Common myeloid progenitor, CD34-positive (primary cell): Measurements from ENCODE around the gene ROCK2.

Source experiments
- CTCF ChIA-PET: fragments of 350-600 bp; sonication (Branson Sonifier 250); formaldehyde crosslinking; loops from one replicate; lab custom pipeline; 2021; ENCODE audit warnings: antibody characterized with exemption; lab: Charles Lee
- POLR2A ChIA-PET: fragments of 350-600 bp; sonication (Branson Sonifier 250); formaldehyde crosslinking; loops from one replicate; lab custom pipeline; 2021; ENCODE audit warnings: antibody characterized with exemption; lab: Charles Lee
- DNase-seq, 3 donors: peaks; one replicate each; pipeline versions ENCODE4 v3.0.0 to v3.0.0-alpha.2; 2013
- H3K27ac ChIP-seq, 2 experiments: 1 replicate in 1 of 2; 2 replicates in 1 of 2; pipeline ENCODE4 v1.7.0; 2013; ENCODE audit warnings: inconsistent platforms in 2 of 2, low read length in 2 of 2, mild to moderate bottlenecking in 2 of 2, low read depth in 1 of 2, moderate library complexity in 1 of 2; ENCODE audit not compliant: severe bottlenecking in 2 of 2, insufficient read depth in 1 of 2, poor library complexity in 1 of 2
- H3K27me3 ChIP-seq, 5 experiments: replicated peaks in 2 of 5; 1 replicate in 3 of 5; 2 replicates in 2 of 5; pipeline versions ENCODE4 v1.6.1 to v1.7.0; 2013; ENCODE audit warnings: low read length in 4 of 5, mild to moderate bottlenecking in 2 of 5, moderate library complexity in 2 of 5, inconsistent platforms in 1 of 5; ENCODE audit not compliant: insufficient read depth in 5 of 5, control insufficient read depth in 4 of 5
- H3K36me3 ChIP-seq, 4 experiments: 1 replicate in 2 of 4; 2 replicates in 2 of 4; pipeline versions ENCODE4 v1.6.1 to v1.7.0; 2013; ENCODE audit warnings: low read length in 3 of 4, control low read depth in 1 of 4, mild to moderate bottlenecking in 1 of 4; ENCODE audit not compliant: control insufficient read depth in 4 of 4, insufficient read depth in 4 of 4
- H3K4me1 ChIP-seq, 4 experiments: 1 replicate in 3 of 4; 2 replicates in 1 of 4; pipeline versions ENCODE4 v1.6.1 to v1.7.1; 2013; ENCODE audit warnings: low read length in 3 of 4, mild to moderate bottlenecking in 3 of 4, control low read depth in 1 of 4, inconsistent platforms in 1 of 4, moderate library complexity in 1 of 4; ENCODE audit not compliant: control insufficient read depth in 4 of 4, insufficient read depth in 4 of 4; ENCODE audit errors: control extremely low read depth in 1 of 4
- H3K4me3 ChIP-seq, 7 experiments: 1 replicate in 4 of 7; 2 replicates in 3 of 7; pipeline versions ENCODE4 v1.5.1 to v1.7.0; 2013; ENCODE audit warnings: mild to moderate bottlenecking in 7 of 7, low read length in 6 of 7, moderate library complexity in 6 of 7, inconsistent platforms in 2 of 7, low read depth in 2 of 7, control low read depth in 1 of 7; ENCODE audit not compliant: insufficient read depth in 4 of 7, control insufficient read depth in 1 of 7; ENCODE audit errors: extremely low read depth in 1 of 7
- H3K9me3 ChIP-seq, 5 experiments: 1 replicate in 4 of 5; 2 replicates in 1 of 5; pipeline versions ENCODE4 v1.6.1 to v1.7.1; 2013; ENCODE audit warnings: low read length in 4 of 5, mild to moderate bottlenecking in 2 of 5, inconsistent platforms in 1 of 5, low read depth in 1 of 5, moderate library complexity in 1 of 5; ENCODE audit not compliant: control insufficient read depth in 4 of 5, insufficient read depth in 2 of 5; ENCODE audit errors: control extremely low read depth in 1 of 5
- WGBS: methylation state at CpG from one replicate; pipeline ENCODE4 v1.1.5; 2013; ENCODE audit not compliant: insufficient coverage; 5-methylcytosine and 5-hydroxymethylcytosine counted together

The ROCK2 gene

DNA sequence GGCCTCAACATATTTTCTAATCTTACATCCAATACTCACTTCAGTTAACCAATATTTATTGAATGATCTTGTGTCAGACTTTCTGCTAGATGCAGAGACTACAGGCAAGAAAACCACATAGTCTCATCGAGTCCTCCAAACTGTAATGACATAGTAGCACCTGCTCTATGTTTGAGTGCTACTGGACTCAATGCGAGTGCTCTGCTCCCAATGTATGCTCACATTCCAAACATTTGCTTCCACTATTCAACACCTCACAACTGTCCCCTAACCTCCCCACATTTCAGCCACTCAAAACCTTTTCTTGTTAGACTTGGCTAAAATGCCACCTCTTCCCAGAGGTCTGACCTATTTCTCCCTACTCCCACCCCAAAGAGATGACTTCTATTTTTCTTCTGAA is 124.0 kb downstream of the ROCK2 start:
- ChIA-PET CTCF (interaction anchor here (1.5 kb wide), 1 partner anchor 88 kb away, joined by 4 read pairs; a partner anchor contains a TSS), POLR2A (no interaction called here)
- no peaks in the 10 kb centered on the region for H3K27me3 ChIP-seq
- H3K4me3 ChIP-seq, result no peak overlapping the region
- no peaks in the 10 kb centered on the region for H3K4me1 ChIP-seq
- 100% methylated on average over 2 of the region's 2 CpGs for WGBS
- no peaks in the 10 kb centered on the region for H3K9me3 ChIP-seq
- H3K36me3 ChIP-seq, result peaks cover 8 to 29% (median 11%) of the 10 kb centered on the region in 4 experiments
- DNase-seq, result no peak
- H3K27ac ChIP-seq, result no peak overlapping the region

DNA sequence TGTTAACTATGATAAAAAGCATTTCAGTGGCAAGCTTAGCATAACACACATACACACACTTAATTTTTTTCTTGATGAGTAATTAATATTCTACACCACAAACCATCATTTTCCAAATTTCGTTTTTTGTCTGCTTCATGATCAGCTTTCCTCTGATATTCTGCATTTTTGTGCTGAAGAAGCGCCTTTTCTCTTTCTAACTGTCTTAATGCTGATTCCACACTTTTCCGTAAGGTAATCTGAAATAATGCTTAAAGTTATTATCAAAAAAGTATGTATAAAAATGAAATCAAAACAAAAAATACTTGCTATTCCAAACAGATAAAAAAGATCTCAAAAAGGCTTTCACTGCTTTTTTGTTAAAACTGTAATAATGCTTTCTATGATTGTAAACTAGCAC is 129.0 kb downstream of the ROCK2 start:
- Histone ChIP-seq H3K27me3 (no peaks in the 10 kb centered on the region), H3K36me3 (peaks cover 19 to 44% (median 30%) of the 10 kb centered on the region in 4 experiments), H3K4me3 (no peak overlapping the region), H3K9me3 (no peaks in the 10 kb centered on the region), H3K27ac (no peak overlapping the region), H3K4me1 (no peaks in the 10 kb centered on the region)
- DNase-seq, result no peak
- POLR2A ChIA-PET, result no interaction called here
- no CpG with 5 or more reads among the region's 3 CpGs for WGBS
- CTCF ChIA-PET, result no interaction called here

DNA sequence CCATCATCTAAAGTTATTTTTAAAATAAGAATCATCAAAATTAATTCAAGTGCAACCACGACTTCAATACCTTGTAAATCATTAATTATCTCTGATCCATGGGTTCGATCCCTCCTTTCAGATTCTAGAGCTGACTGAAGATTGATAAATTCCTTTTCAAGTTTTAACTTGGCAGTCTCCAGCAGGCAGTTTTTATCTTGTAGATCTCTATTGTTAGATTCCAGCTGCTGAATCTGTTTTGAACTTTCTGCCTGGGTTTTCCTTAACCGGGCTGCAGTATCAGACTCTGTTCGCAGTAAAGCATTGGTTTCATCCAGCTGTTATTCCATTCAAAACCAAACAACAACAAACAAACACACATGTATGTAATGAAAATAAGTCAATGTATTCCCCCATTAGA is 129.7 kb downstream of the ROCK2 start:
- ChIA-PET POLR2A (no interaction called here), CTCF (no interaction called here)
- Histone ChIP-seq H3K27ac (no peak overlapping the region), H3K4me1 (no peaks in the 10 kb centered on the region), H3K9me3 (no peaks in the 10 kb centered on the region), H3K36me3 (peaks cover 20 to 40% (median 28%) of the 10 kb centered on the region in 4 experiments), H3K27me3 (no peaks in the 10 kb centered on the region), H3K4me3 (no peak overlapping the region)
- WGBS, result 100% methylated on average over 2 of the region's 4 CpGs
- DNase-seq, result no peak

DNA sequence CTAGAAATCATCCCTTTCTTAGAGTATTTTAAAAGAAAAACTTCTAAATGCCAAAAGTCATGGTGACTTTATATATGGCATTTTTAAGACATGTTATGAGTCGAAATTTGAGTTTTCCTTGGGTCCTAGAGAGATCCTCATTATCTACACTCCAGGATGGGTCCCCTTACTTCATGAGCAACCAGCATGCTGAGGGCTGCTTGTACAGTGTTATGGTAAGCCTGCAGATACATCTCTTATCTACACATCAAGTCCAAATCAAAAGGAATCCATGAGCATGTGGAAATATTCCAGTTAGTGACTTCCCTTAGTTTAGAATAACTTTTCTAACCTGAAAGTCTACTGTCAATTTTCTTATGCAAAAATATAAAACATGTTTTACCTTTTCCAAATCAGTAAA is 130.5 kb downstream of the ROCK2 start:
- Histone ChIP-seq H3K27me3 (no peaks in the 10 kb centered on the region), H3K4me1 (no peaks in the 10 kb centered on the region), H3K36me3 (peaks cover 18 to 34% (median 29%) of the 10 kb centered on the region in 4 experiments), H3K27ac (no peak overlapping the region), H3K9me3 (no peaks in the 10 kb centered on the region), H3K4me3 (no peak overlapping the region)
- CTCF ChIA-PET, result no interaction called here
- POLR2A ChIA-PET, result no interaction called here
- no peak for DNase-seq
- 100% methylated on average over 1 of the region's 1 CpG for WGBS

DNA sequence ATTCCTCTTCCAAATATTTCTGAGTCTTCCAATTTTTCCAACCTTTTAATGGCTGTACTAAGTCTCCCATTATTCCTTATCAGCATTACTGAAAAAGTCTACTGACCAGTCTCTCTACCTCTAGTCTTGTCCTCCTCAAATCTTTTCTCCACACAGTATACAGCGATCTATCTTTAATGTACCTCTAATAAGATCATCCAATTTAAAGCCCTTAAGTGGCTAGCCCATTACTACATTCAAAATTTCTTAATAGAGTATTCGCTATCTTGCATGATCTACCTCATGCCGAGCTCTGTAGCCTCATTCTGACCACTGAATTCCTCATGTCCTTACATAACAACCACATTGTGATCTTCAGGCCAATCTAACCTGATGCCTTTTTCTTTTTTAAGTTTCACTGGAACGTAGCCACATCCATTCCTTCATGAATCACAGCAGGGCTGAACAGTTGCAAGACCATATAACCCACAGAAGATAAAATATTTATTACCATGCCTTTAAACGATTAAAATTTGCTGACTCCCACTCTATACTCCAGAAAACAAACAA is 131.3 kb downstream of the ROCK2 start:
- ChIA-PET POLR2A (no interaction called here), CTCF (interaction anchor here (1.0 kb wide), 1 partner anchor 12 kb away, joined by 4 read pairs; no protein-coding TSS in a partner anchor)
- Histone ChIP-seq H3K27me3 (no peaks in the 10 kb centered on the region), H3K27ac (no peak overlapping the region), H3K4me1 (no peaks in the 10 kb centered on the region), H3K9me3 (no peaks in the 10 kb centered on the region), H3K36me3 (peaks cover 18 to 34% (median 29%) of the 10 kb centered on the region in 4 experiments), H3K4me3 (no peak overlapping the region)
- WGBS, result 98% methylated on average over 4 of the region's 5 CpGs
- DNase-seq, result no peak

DNA sequence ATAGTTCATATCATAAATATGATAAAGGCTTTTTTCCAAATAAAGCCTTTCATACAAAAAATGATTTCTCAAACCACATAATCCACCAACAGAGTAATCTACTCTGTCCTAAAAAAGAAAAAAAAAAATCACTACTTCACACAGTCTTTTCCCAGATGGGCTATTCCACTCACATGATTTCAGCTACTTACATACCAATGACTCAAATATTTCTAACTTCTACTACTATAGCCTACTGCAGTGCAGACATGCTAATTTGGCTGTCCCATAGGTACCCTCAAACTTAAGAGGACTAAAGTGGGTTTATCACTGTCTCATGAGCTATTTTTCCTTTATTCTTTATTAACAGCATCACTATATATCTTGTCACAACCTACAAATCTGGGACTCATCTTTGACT is 131.8 kb downstream of the ROCK2 start:
- Histone ChIP-seq H3K36me3 (peaks cover 18 to 35% (median 29%) of the 10 kb centered on the region in 4 experiments), H3K4me3 (no peak overlapping the region), H3K27me3 (no peaks in the 10 kb centered on the region), H3K27ac (no peak overlapping the region), H3K4me1 (no peaks in the 10 kb centered on the region), H3K9me3 (no peaks in the 10 kb centered on the region)
- CTCF ChIA-PET, result interaction anchor here (1.0 kb wide), 1 partner anchor 12 kb away, joined by 4 read pairs; no protein-coding TSS in a partner anchor
- POLR2A ChIA-PET, result no interaction called here
- DNase-seq, result no peak

DNA sequence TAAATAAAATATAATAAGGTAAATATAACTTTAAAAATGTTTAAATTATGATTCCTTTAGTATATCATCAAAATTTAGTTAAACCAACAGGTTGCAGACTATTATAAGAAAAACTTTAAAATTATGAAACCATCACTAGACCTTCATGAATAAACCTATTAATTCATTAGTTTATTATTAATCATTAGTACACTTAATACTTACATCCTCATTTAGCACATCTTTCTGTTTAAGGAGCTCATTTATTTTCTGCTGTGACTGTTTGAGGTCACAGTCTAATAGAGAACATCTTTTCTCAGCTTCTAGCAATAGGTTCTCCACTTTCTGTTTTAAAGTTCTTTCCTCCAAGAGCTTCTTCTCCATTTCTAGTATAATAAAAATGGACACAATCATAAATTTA is 136.4 kb downstream of the ROCK2 start:
- ChIA-PET POLR2A (no interaction called here), CTCF (no interaction called here)
- H3K9me3 ChIP-seq, result no peaks in the 10 kb centered on the region
- peaks cover 10 to 26% (median 14%) of the 10 kb centered on the region in 4 experiments for H3K36me3 ChIP-seq
- no peak for DNase-seq
- no peak overlapping the region for H3K27ac ChIP-seq
- H3K4me1 ChIP-seq, result peaks cover 6 to 20% (median 15%) of the 10 kb centered on the region in 4 experiments
- H3K4me3 ChIP-seq, result no peak overlapping the region
- H3K27me3 ChIP-seq, result no peaks in the 10 kb centered on the region
